GM18526 (cell line): ENCODE data around the gene ECEL1.

Source experiments
- POLR2A ChIP-seq: IDR thresholded peaks from 3 replicates; pipeline ENCODE4 v1.6.1; 2011; ENCODE audit not compliant: insufficient read length; ENCODE audit errors: extremely low read depth

Gene ECEL1

GRCh38 chr2:232483311-232483922, 4.2 kb downstream of the ECEL1 start:
- no peak for TF ChIP-seq POLR2A

GRCh38 chr2:232482301-232483238, 5.1 kb downstream of the ECEL1 start:
- no peak for TF ChIP-seq POLR2A

GRCh38 chr2:232481322-232482140, 6.1 kb downstream of the ECEL1 start:
- no peak for TF ChIP-seq POLR2A

GRCh38 chr2:232480201-232481190, 7.1 kb downstream of the ECEL1 start:
- no peak for TF ChIP-seq POLR2A

- TF ChIP-seq POLR2A = no peak
These were observed 8.1 kb downstream of the ECEL1 start for GRCh38 chr2:232479341-232480200.

GRCh38 chr2:232478571-232479340, 8.9 kb downstream of the ECEL1 start:
- TF ChIP-seq POLR2A = no peak

- no peak for TF ChIP-seq POLR2A
These were observed 9.7 kb downstream of the ECEL1 start for GRCh38 chr2:232477751-232478510.

- TF ChIP-seq POLR2A = no peak
These were observed 10.8 kb downstream of the ECEL1 start for GRCh38 chr2:232476791-232477190.

GRCh38 chr2:232476045-232476444, 11.6 kb downstream of the ECEL1 start:
- TF ChIP-seq POLR2A = no peak

- no peak for TF ChIP-seq POLR2A
These were observed 14.2 kb downstream of the ECEL1 start for GRCh38 chr2:232473467-232473890.

GRCh38 chr2:232466221-232466620, 21.4 kb downstream of the ECEL1 start:
- TF ChIP-seq POLR2A = no peak

GRCh38 chr2:232465061-232465460, 22.6 kb downstream of the ECEL1 start:
- TF ChIP-seq POLR2A = no peak

GRCh38 chr2:232464544-232464885, 23.1 kb downstream of the ECEL1 start:
- no peak for TF ChIP-seq POLR2A
